Glomerular visceral epithelial cell (primary cell): ENCODE measurements around the gene CXADR.
A peak's percentile ranks its signal among the peaks of the same experiment; 100 is the strongest.

Experiments
- DNase-seq: peaks from one replicate; pipeline ENCODE4 v3.0.0-alpha.2; 2016; ENCODE audit errors: extremely low spot score

Gene CXADR

GRCh38 chr21:17602874-17603273 is 90.0 kb downstream of the CXADR start:
- DNase-seq = no peak

- no peak for DNase-seq
Measured at GRCh38 chr21:17607684-17608083, 94.8 kb downstream of the CXADR start.

DNA sequence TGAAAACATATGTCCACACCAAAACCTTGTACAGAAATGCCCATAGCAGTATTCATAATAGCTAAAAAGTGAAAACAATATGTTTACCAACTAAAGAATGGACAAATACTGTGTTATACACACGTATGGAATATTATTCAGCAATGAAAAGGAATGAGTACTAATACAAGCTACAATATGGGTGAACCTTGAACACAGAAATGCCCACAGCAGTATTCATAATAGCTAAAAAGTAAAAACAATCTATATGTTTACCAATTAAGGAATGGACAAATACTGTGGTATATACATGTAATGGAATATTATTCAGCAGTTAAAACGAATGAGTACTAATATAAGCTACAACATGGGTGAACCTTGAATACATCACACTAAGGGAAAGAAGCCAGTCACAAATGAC is 96.8 kb downstream of the CXADR start:
- no peak for DNase-seq

DNA sequence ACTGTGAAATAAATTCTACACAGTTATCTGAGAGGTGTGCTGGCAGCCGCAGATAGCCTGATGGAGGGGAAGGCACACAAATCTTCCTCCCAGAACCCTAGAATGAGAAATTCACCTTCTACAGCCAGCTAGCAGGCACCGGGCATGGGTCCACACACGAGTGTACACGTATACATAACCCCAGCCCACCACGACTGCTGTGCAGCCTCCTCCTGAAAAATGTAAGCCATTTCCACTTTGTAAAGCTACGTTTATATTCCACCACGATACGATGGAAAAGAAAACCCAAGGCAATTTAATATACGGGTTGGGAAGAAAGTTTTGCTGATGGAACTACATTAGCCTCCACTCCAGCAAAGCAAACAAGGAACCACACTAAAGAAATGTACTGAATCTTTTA is 98.1 kb downstream of the CXADR start:
- peak; percentile 7 for DNase-seq

GRCh38 chr21:17611414-17612022 is 98.7 kb downstream of the CXADR start:
- peak; percentile 85 for DNase-seq

DNA sequence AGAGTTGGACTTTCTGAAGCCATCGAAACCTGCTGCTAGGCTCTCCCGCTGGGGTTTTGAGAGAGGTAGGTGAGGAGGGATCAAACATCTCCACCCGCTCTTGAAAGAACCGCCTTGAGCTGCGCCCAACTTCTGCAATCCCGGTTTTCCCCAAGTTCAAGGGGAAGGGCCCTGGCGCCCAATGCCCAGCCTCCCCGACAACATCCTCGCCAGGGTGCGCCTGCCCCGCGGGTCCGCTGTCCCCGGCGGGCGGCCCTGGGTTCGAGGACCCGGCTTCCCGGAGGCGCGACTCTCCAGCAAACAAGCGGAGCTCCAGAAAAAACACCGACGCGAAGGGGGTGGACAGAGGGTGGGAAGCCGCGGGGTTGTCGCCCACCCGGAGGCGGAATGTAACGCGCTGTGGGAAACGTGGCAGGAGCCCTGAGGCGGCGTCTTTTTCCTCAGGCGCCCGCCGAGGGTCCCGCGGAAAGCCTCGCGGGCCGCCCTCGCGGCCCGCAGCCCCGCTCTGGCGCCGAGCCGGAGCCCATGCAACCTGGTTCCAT is 99.3 kb downstream of the CXADR start:
- DNase-seq = peak; percentile 34

GRCh38 chr21:17612565-17613241 is 99.9 kb downstream of the CXADR start, which contains the start of gene BTG3:
Gene BTG3 (minus strand): TSS chr21:17612901. CDS start chr21:17609144, 3,757 bp downstream.
- peak; percentile 82 for DNase-seq

DNA sequence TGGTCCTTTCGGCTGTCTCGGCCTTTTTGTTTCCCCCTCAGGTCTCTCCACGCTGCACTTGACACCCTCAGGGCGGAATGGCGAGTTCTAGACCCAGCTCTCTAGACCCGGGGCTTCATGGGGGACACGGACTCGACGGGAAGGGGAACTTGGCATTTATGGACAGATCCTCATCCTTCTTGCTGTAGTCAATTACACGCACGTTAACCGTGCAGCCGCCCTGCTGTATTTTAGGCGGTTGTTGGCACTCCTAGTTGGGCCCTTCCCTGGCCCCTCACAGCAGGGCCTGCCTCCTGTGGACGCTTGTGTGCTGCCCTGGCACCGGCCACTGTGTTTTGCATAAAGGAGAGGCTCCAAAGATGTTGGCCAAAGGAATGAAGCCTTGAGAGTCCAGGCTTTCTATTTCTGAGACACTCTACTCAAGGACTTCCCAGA is 100.4 kb downstream of the CXADR start:
- peak; percentile 5 for DNase-seq

DNA sequence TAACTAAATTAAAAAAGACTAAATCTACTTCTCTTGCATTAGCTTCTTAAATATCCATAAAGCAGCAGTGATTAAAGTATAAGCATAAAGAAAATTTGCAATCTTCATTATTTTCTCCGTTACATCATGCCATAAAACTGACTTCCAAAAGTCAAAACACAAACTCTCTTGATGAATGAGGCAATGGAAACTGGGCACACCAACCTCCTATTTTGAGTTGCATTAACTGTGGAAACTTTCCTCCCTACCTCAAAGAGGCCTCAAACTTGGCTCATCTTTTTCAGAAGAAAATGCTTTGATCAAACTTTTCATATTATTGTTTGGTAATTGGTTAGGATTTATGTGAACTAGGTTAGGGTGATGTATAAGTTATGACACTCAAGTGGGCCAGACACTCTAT is 104.0 kb downstream of the CXADR start:
- DNase-seq = no peak

- no peak for DNase-seq
Measured at GRCh38 chr21:17622018-17622417, 109.2 kb downstream of the CXADR start.

GRCh38 chr21:17631195-17631594 is 118.4 kb downstream of the CXADR start:
- no peak for DNase-seq

- DNase-seq = no peak
Measured at GRCh38 chr21:17636711-17637110, 123.9 kb downstream of the CXADR start.

DNA sequence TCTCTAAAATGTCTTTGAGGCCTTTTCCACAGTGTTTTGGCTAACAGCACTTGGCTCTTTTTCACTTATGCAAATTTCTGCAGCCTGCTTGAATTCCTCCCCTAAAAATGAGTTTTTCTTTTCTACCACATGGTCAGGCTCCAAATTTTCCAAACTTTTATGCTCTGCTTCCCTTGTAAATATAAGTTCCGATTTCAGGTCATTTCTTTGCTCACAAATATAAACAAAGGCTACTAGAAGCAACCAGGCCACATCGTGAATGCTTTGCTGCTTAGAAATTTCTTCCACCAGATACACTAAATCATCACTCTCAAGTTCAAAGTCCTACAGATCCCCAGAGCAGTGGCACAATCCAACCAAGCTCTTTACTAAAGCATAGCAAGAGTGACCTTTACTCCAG is 128.0 kb downstream of the CXADR start:
- DNase-seq = no peak
